22Rv1 (cell line): ENCODE results near the gene PRSS53.

Source experiments
- H3K27ac ChIP-seq: fragments of 450-650 bp; 2 replicates; pipeline ENCODE4 v1.5.1; 2017
- ZFX ChIP-seq: fragments of 450-650 bp; IDR thresholded peaks from 2 replicates; pipeline ENCODE4 v1.6.1; 2017; ENCODE audit warnings: antibody characterized with exemption, borderline replicate concordance
- TF ChIP-seq, protein P1 (sequence below): fragments of 450-650 bp; IDR thresholded peaks from 2 replicates; pipeline ENCODE4 v1.5.1; 2017; ENCODE audit warnings: mild to moderate bottlenecking

PRSS53 gene

DNA sequence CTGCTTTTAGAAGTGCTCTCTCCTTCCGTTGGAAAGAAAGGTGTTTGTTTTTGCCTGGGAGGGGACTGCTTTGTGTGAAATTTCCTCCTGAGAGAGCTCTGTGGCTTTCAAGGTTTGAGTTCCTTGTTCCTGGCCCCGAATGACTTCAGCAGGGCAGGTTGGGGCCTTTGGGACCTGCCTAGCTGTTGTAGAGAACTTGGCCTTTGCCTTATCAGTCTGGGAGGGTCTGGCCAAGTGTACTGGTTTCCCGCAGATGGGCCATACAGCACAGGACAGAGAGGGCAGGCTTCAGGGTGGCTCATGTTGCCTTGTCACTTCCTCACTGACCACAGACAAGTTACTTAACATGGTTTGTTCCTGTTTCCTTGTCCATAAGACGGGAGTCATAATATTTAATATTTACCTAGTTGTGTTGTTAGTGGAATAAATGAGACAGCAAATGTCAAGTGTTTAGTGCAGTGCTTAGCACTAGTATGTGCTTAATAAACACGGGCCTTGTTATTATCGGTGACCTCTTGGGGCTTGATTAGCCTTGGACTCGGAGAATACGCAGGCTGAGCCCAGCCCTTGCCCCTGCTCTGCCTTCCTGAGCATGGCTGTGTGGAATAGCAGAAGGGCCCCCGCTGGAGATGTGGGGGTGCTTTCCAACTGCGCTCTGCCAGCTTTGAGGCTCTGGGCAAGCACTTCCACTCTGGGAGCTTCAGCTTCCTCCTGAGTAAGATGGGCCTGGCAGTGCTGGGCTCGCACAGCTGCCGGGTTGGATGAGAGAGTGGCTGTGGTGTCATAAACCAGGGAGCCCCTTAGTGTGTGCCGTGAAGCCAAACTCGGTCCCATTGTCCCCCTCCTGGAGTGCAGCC, 40.2 kb upstream of the PRSS53 start:
- peak overlapping the region; percentile 72 for H3K27ac ChIP-seq
- no peak for TF ChIP-seq ZFX
- TF ChIP-seq, protein P1, sequence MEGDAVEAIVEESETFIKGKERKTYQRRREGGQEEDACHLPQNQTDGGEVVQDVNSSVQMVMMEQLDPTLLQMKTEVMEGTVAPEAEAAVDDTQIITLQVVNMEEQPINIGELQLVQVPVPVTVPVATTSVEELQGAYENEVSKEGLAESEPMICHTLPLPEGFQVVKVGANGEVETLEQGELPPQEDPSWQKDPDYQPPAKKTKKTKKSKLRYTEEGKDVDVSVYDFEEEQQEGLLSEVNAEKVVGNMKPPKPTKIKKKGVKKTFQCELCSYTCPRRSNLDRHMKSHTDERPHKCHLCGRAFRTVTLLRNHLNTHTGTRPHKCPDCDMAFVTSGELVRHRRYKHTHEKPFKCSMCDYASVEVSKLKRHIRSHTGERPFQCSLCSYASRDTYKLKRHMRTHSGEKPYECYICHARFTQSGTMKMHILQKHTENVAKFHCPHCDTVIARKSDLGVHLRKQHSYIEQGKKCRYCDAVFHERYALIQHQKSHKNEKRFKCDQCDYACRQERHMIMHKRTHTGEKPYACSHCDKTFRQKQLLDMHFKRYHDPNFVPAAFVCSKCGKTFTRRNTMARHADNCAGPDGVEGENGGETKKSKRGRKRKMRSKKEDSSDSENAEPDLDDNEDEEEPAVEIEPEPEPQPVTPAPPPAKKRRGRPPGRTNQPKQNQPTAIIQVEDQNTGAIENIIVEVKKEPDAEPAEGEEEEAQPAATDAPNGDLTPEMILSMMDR, result no peak

DNA sequence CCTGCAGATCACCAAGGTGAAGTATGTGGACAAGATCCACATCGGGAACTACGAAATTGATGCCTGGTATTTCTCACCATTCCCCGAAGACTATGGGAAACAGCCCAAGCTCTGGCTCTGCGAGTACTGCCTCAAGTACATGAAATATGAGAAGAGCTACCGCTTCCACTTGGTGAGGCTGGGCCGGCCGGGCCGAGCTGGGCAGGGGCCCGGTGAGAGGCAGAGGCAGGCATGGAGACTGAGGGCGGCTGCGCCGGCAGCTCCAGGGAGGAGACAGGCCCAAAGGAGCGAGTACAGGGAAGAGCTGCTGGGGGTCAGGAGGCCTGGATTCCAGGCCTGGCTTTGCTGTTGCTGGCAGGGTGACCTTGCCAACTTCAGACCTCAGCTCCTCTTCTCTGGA, 38.4 kb upstream of the PRSS53 start:
- no peak overlapping the region for H3K27ac ChIP-seq
- TF ChIP-seq, protein P1, result no peak
- TF ChIP-seq ZFX, result no peak

DNA sequence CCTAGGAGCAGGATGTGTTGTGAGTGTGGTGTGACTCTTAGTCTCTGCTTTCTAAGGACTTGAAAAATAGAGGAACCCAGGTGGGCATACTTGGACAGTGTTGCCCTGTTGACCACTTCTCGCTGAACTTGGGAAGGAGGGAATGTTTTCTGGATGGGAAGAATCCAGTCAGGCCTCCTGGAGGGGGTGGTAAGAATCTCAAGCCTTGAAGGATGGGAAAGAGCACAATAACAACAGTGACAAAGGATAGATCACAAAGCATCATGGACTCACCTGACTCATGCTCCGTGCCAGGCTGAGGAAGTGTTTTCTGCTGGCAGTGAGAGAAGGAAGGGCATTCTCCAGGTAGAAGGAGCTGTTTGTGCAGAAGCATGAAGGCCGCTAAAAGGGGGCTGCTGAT, 37.1 kb upstream of the PRSS53 start:
- no peak overlapping the region for H3K27ac ChIP-seq
- no peak for TF ChIP-seq ZFX
- TF ChIP-seq, protein P1, result no peak

DNA sequence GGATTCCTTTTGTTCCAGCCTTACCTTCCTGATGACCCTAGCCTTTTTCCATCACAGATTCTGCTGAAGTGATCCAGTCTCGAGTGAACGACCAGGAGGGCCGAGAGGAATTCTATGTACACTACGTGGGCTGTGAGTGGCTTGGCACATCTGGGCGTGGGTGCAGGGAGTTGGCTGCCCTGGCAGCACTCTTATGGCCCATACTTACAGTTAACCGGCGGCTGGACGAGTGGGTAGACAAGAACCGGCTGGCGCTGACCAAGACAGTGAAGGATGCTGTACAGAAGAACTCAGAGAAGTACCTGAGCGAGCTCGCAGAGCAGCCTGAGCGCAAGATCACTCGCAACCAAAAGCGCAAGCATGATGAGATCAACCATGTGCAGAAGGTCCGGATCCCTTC, 31.4 kb upstream of the PRSS53 start:
- H3K27ac ChIP-seq, result no peak overlapping the region
- TF ChIP-seq ZFX, result no peak
- TF ChIP-seq, protein P1, result no peak

DNA sequence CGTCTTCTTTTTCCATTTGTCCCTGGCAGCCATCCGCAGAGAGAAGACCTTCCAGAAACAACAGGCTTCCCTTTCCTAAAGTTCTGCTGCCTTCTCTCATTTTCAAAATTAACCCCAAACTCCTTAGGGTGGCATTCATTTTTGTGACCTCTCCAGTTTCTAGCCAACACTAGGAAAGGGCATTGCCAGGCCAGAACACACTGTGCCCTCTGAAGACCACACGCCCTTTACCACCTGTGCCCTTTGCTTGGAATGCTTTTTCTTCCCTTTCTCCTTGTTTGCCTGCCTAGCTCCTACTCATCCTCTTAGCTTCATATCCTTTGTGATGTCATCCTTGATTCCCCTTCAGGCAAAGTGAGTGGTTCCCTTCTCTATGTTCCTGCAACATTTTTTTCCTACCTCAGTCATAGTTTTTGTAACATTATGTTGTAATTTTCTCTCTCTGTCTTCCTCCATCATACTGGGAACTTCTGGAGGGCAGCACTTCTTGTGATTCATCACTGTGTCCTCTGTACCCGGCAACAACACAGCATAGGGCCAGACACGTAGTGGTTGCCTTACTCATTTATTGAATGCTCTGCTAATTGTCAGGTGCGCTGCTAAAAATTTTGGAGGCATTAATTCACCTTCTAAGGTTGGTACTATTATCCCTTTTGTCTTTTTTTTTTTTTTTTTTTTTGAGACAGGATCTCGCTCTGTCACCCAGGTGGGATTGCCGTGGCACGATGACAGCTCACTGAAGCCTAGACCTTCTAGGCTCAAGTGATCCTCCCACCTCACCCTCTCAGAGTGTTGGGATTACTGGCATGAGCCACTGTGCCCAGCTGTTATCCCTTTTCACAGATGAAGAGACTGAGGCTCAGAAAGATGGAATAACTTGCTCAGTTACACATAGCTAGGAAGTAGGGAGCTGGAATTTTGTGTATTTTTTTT, 29.7 kb upstream of the PRSS53 start:
- TF ChIP-seq ZFX, result no peak
- TF ChIP-seq, protein P1, result no peak
- H3K27ac ChIP-seq, result peak overlapping the region; percentile 88

DNA sequence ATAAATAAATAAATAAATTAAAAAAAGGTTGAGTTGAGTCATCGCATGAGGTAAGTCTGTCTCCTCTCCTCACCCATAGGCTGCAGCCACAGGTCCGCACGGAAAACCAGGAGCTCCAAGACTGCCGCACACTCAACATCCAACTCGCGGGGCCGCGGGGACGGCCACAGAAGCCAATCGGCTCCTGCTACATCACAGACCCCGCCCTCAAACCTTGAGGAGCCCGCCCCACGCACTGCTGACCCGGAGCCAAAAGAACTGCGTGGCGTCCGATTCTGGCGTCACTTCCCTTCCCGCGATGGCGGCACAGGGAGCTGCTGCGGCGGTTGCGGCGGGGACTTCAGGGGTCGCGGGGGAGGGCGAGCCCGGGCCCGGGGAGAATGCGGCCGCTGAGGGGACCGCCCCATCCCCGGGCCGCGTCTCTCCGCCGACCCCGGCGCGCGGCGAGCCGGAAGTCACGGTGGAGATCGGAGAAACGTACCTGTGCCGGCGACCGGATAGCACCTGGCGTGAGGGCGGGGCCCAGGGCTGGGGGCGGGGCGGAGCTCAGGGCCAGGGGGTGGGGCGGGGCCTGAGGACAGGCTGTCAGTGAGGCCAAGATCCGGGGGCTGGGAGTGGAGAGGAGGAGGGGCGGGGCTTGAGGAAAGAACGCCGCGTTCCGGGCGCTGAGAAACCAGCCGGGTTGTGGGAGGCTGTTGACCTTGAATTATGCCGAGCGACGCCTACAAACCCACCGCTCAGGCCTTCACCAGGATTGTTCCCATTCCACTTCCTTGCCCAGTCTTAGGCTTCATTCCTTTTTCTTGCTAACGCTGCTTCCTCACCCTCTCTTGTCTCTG, 28.9 kb upstream of the PRSS53 start, which contains the start of gene KAT8:
Gene KAT8, plus strand, starts transcription at position 281 of the 839 bp plus-strand sequence. Its CDS starts 18 bp downstream, at position 299.
- peak within 1 kb of the TSS; percentile 88 for H3K27ac ChIP-seq
- TF ChIP-seq, protein P1, result no peak
- TF ChIP-seq ZFX, result no peak
